Measurements from ENCODE around the gene TRIM54.

The TRIM54 gene

GRCh38 chr2:27281855-27282559 lies at the start of gene TRIM54:
Gene TRIM54, plus strand, starts transcription at chr2:27282429. Its CDS starts 303 bp downstream, at chr2:27282732.
- DNase-seq: no peak

- no peak for DNase-seq
Measured at GRCh38 chr2:27233341-27233740, 48.9 kb upstream of the TRIM54 start.

GRCh38 chr2:27236136-27236535 lies 46.1 kb upstream of the TRIM54 start:
- no peak for DNase-seq

- DNase-seq: no peak
Measured at GRCh38 chr2:27236626-27237025, 45.6 kb upstream of the TRIM54 start.

- DNase-seq: no peak
Measured at GRCh38 chr2:27237341-27237945, 44.8 kb upstream of the TRIM54 start.

- DNase-seq: no peak
Measured at GRCh38 chr2:27238976-27239375, 43.3 kb upstream of the TRIM54 start.

GRCh38 chr2:27240406-27240805 lies 41.8 kb upstream of the TRIM54 start:
- DNase-seq: no peak

GRCh38 chr2:27241761-27242613 lies 40.2 kb upstream of the TRIM54 start:
- no peak for DNase-seq

GRCh38 chr2:27242614-27242951 lies 39.6 kb upstream of the TRIM54 start:
- no peak for DNase-seq

GRCh38 chr2:27243391-27244130 lies 38.7 kb upstream of the TRIM54 start:
- DNase-seq: no peak

- DNase-seq: no peak
Measured at GRCh38 chr2:27245116-27245515, 37.1 kb upstream of the TRIM54 start.

- DNase-seq: no peak
Measured at GRCh38 chr2:27245626-27246025, 36.6 kb upstream of the TRIM54 start.

- no peak for DNase-seq
Measured at GRCh38 chr2:27247893-27248292, 34.3 kb upstream of the TRIM54 start.

GRCh38 chr2:27249159-27249890 lies 32.9 kb upstream of the TRIM54 start:
- no peak for DNase-seq

GRCh38 chr2:27249891-27250651 lies 32.2 kb upstream of the TRIM54 start:
- peak; percentile 28 to 46 for DNase-seq

- DNase-seq: no peak
Measured at GRCh38 chr2:27250652-27251379, 31.4 kb upstream of the TRIM54 start.

- no peak for DNase-seq
Measured at GRCh38 chr2:27251766-27252165, 30.5 kb upstream of the TRIM54 start.

GRCh38 chr2:27255187-27255586 lies 27.0 kb upstream of the TRIM54 start:
- no peak for DNase-seq

- DNase-seq: no peak
Measured at GRCh38 chr2:27255660-27256059, 26.6 kb upstream of the TRIM54 start.

GRCh38 chr2:27256855-27257454 lies 25.3 kb upstream of the TRIM54 start:
- no peak for DNase-seq

GRCh38 chr2:27258051-27258450 lies 24.2 kb upstream of the TRIM54 start:
- no peak for DNase-seq
